Measurements from ENCODE around the gene DSE.
"Not testable (repeated sequence)": the region's sequence is repeated elsewhere in the genome, so short reads cannot be mapped to it uniquely, and the experiment has no call there.

DSE gene

GRCh38 chr6:116370760-116371119 is at the start of gene DSE:
Gene DSE (plus strand): TSS chr6:116370947. CDS start chr6:116399251, 28,304 bp downstream.
- DNase-seq = peak in 1 of 3 experiments; percentile 55

- not testable (repeated sequence) for DNase-seq
These were observed 48.8 kb upstream of the DSE start for GRCh38 chr6:116321933-116322332.

GRCh38 chr6:116323863-116324262 is 46.9 kb upstream of the DSE start:
- DNase-seq = no peak

- not testable (repeated sequence) for DNase-seq
These were observed 45.1 kb upstream of the DSE start for GRCh38 chr6:116325634-116326132.

GRCh38 chr6:116326181-116326671 is 44.5 kb upstream of the DSE start:
- DNase-seq = no peak

- no peak for DNase-seq
These were observed 43.8 kb upstream of the DSE start for GRCh38 chr6:116326996-116327395.

GRCh38 chr6:116327803-116328527 is 42.8 kb upstream of the DSE start:
- no peak for DNase-seq

- no peak for DNase-seq
These were observed 42.2 kb upstream of the DSE start for GRCh38 chr6:116328528-116328903.

GRCh38 chr6:116329156-116329555 is 41.6 kb upstream of the DSE start:
- DNase-seq = no peak

GRCh38 chr6:116330511-116330910 is 40.2 kb upstream of the DSE start:
- no peak for DNase-seq

- DNase-seq = no peak
These were observed 38.7 kb upstream of the DSE start for GRCh38 chr6:116332096-116332495.

- DNase-seq = not testable (repeated sequence)
These were observed 35.9 kb upstream of the DSE start for GRCh38 chr6:116334638-116335409.

- no peak for DNase-seq
These were observed 35.0 kb upstream of the DSE start for GRCh38 chr6:116335612-116336215.

- DNase-seq = no peak
These were observed 31.8 kb upstream of the DSE start for GRCh38 chr6:116338943-116339342.

- DNase-seq = not testable (repeated sequence)
These were observed 30.1 kb upstream of the DSE start for GRCh38 chr6:116340625-116341024.

GRCh38 chr6:116349216-116349615 is 21.5 kb upstream of the DSE start:
- no peak for DNase-seq

GRCh38 chr6:116351101-116351500 is 19.6 kb upstream of the DSE start:
- no peak for DNase-seq

- no peak for DNase-seq
These were observed 18.0 kb upstream of the DSE start for GRCh38 chr6:116352515-116353471.

GRCh38 chr6:116354236-116354635 is 16.5 kb upstream of the DSE start:
- DNase-seq = no peak

GRCh38 chr6:116355796-116356195 is 15.0 kb upstream of the DSE start:
- DNase-seq = no peak

GRCh38 chr6:116359131-116359530 is 11.6 kb upstream of the DSE start:
- DNase-seq = no peak

- no peak for DNase-seq
These were observed 10.9 kb upstream of the DSE start for GRCh38 chr6:116359835-116360234.
